ENCODE results near the gene SFSWAP.

The SFSWAP gene

DNA sequence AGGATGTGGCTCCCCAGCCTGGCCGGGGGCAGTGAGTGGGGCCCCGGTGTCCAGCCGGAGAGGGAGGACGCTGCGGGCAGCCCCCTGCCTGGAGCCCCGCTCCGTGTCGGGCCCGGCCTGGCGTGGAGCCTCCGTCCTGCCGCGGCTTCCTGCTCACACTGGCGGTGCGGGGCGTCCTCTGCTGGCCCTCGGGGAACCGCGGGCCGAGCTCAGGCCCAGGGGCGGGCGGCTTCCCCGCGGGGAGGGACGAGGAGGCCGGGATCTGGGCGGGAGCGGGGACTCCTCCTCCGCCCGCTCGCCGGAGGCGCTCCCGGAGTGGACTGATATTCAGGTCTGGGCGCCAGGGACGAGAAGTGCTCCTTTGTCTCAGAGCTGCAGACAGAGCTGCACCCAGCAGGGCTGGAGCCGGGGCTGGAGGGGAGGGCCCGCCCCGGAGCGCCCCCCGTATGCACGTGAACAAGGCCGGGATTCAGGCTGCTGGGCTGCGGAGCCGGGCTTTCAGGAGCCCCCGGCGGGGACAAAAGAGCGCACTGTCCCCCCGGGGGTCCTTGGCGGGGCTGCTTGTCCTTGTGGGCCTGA lies 119.5 kb downstream of the SFSWAP start:
- peak; percentile 86 for ATAC-seq
- TF ChIP-seq OSR1 (CRISPR knock-in tag; IDR thresholded peaks at IDR 0.05), result no peak
- TF ChIP-seq, protein P1, sequence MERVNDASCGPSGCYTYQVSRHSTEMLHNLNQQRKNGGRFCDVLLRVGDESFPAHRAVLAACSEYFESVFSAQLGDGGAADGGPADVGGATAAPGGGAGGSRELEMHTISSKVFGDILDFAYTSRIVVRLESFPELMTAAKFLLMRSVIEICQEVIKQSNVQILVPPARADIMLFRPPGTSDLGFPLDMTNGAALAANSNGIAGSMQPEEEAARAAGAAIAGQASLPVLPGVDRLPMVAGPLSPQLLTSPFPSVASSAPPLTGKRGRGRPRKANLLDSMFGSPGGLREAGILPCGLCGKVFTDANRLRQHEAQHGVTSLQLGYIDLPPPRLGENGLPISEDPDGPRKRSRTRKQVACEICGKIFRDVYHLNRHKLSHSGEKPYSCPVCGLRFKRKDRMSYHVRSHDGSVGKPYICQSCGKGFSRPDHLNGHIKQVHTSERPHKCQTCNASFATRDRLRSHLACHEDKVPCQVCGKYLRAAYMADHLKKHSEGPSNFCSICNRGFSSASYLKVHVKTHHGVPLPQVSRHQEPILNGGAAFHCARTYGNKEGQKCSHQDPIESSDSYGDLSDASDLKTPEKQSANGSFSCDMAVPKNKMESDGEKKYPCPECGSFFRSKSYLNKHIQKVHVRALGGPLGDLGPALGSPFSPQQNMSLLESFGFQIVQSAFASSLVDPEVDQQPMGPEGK (CRISPR knock-in tag; IDR thresholded peaks at IDR 0.05; ENCODE audit: borderline replicate concordance), result no peak
- no peak for TF ChIP-seq BACH2 (CRISPR knock-in tag; IDR thresholded peaks at IDR 0.05; ENCODE audit: borderline replicate concordance)
- no peak for TF ChIP-seq GLIS3 (CRISPR knock-in tag; IDR thresholded peaks at IDR 0.05)
- TF ChIP-seq, protein P2, sequence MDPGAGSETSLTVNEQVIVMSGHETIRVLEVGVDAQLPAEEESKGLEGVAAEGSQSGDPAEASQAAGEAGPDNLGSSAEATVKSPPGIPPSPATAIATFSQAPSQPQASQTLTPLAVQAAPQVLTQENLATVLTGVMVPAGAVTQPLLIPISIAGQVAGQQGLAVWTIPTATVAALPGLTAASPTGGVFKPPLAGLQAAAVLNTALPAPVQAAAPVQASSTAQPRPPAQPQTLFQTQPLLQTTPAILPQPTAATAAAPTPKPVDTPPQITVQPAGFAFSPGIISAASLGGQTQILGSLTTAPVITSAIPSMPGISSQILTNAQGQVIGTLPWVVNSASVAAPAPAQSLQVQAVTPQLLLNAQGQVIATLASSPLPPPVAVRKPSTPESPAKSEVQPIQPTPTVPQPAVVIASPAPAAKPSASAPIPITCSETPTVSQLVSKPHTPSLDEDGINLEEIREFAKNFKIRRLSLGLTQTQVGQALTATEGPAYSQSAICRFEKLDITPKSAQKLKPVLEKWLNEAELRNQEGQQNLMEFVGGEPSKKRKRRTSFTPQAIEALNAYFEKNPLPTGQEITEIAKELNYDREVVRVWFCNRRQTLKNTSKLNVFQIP (CRISPR knock-in tag; IDR thresholded peaks at IDR 0.05; ENCODE audit: borderline replicate concordance, low read depth), result no peak
- TF ChIP-seq ZFP3 (CRISPR knock-in tag; IDR thresholded peaks at IDR 0.05), result no peak
- no peak for TF ChIP-seq CSDC2 (CRISPR knock-in tag; IDR thresholded peaks at IDR 0.05)
- no peak for TF ChIP-seq SNAI2 (CRISPR knock-in tag; IDR thresholded peaks at IDR 0.05)
- no peak for TF ChIP-seq RARB (CRISPR knock-in tag; IDR thresholded peaks at IDR 0.05)
- TF ChIP-seq PPARA (CRISPR knock-in tag; IDR thresholded peaks at IDR 0.05; ENCODE audit: borderline replicate concordance), result no peak

DNA sequence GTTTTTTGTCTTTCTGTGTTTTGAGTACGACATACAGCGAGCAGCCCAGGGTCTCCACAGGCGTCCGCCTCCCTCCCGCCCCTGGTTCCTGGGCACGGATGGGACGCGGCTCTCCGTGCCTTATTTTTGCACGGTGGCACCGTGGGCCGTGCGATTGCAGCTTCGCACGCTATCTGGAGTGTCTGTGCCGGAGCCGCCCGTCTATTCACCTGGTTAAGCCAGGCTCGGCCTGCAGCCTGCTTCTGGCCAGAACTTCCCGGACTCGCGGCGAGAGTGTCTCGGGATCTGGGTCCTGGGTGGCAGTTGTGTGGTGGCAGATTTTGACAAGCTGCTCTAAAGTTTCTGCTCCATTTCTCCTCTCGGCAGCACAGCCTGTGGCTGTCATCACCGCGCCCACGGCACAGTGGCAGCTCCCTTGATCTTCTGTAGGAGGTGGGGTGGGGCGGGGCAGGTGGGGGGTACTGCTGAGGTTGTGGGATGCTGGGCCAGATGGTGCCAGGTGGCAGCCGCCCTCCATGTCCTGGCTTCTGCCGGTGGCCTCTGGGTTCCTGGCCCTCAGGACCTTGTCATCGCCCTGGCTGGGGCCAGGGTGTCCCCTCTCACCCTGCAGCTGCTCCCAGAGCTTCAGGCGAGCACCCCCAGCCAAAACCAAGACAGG lies 120.2 kb downstream of the SFSWAP start:
- TF ChIP-seq ZNF70 (CRISPR knock-in tag; IDR thresholded peaks at IDR 0.05) (no peak), TCF4 (CRISPR knock-in tag; IDR thresholded peaks at IDR 0.05; ENCODE audit: borderline replicate concordance) (no peak), RARB (CRISPR knock-in tag; IDR thresholded peaks at IDR 0.05) (no peak), BACH2 (CRISPR knock-in tag; IDR thresholded peaks at IDR 0.05; ENCODE audit: borderline replicate concordance) (no peak), ZFP3 (CRISPR knock-in tag; IDR thresholded peaks at IDR 0.05) (no peak), GLIS3 (CRISPR knock-in tag; IDR thresholded peaks at IDR 0.05) (no peak), ARNTL (CRISPR knock-in tag; IDR thresholded peaks at IDR 0.05; ENCODE audit: borderline replicate concordance, low read depth) (no peak), SNAI2 (CRISPR knock-in tag; IDR thresholded peaks at IDR 0.05) (no peak), ZFP30 (CRISPR knock-in tag; IDR thresholded peaks at IDR 0.05) (no peak), OSR1 (CRISPR knock-in tag; IDR thresholded peaks at IDR 0.05) (no peak), ISL1 (CRISPR knock-in tag; IDR thresholded peaks at IDR 0.05) (no peak), CSDC2 (CRISPR knock-in tag; IDR thresholded peaks at IDR 0.05) (no peak), ZNF8 (CRISPR knock-in tag; IDR thresholded peaks at IDR 0.05) (no peak), PPARA (CRISPR knock-in tag; IDR thresholded peaks at IDR 0.05; ENCODE audit: borderline replicate concordance) (no peak)
- TF ChIP-seq, protein P3, sequence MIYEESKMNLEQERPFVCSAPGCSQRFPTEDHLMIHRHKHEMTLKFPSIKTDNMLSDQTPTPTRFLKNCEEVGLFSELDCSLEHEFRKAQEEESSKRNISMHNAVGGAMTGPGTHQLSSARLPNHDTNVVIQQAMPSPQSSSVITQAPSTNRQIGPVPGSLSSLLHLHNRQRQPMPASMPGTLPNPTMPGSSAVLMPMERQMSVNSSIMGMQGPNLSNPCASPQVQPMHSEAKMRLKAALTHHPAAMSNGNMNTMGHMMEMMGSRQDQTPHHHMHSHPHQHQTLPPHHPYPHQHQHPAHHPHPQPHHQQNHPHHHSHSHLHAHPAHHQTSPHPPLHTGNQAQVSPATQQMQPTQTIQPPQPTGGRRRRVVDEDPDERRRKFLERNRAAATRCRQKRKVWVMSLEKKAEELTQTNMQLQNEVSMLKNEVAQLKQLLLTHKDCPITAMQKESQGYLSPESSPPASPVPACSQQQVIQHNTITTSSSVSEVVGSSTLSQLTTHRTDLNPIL (CRISPR knock-in tag; IDR thresholded peaks at IDR 0.05; ENCODE audit: low read depth), result no peak
- TF ChIP-seq, protein P4, sequence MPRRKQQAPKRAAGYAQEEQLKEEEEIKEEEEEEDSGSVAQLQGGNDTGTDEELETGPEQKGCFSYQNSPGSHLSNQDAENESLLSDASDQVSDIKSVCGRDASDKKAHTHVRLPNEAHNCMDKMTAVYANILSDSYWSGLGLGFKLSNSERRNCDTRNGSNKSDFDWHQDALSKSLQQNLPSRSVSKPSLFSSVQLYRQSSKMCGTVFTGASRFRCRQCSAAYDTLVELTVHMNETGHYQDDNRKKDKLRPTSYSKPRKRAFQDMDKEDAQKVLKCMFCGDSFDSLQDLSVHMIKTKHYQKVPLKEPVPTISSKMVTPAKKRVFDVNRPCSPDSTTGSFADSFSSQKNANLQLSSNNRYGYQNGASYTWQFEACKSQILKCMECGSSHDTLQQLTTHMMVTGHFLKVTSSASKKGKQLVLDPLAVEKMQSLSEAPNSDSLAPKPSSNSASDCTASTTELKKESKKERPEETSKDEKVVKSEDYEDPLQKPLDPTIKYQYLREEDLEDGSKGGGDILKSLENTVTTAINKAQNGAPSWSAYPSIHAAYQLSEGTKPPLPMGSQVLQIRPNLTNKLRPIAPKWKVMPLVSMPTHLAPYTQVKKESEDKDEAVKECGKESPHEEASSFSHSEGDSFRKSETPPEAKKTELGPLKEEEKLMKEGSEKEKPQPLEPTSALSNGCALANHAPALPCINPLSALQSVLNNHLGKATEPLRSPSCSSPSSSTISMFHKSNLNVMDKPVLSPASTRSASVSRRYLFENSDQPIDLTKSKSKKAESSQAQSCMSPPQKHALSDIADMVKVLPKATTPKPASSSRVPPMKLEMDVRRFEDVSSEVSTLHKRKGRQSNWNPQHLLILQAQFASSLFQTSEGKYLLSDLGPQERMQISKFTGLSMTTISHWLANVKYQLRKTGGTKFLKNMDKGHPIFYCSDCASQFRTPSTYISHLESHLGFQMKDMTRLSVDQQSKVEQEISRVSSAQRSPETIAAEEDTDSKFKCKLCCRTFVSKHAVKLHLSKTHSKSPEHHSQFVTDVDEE (CRISPR knock-in tag; IDR thresholded peaks at IDR 0.05), result no peak
- TF ChIP-seq, protein P1 (CRISPR knock-in tag; IDR thresholded peaks at IDR 0.05; ENCODE audit: borderline replicate concordance), result no peak
- TF ChIP-seq, protein P2 (CRISPR knock-in tag; IDR thresholded peaks at IDR 0.05; ENCODE audit: borderline replicate concordance, low read depth), result no peak
- ATAC-seq, result peak; percentile 20

All from SK-N-SH treated with all-trans-retinoic acid at 6 μM for 48 hours (cell line).